Lower leg skin (tissue), 3 donors: ENCODE data around the gene S100A2.

Experiments
- POLR2A ChIP-seq, 2 donors: fragments of 450-650 bp; IDR thresholded peaks; one replicate each; pipeline ENCODE4 v1.6.1; 2016 to 2017; ENCODE audit warnings: antibody characterized with exemption in 2 of 2, mild to moderate bottlenecking in 1 of 2, moderate library complexity in 1 of 2
- TF ChIP-seq, protein P1 (sequence below), 3 donors: fragments of 450-650 bp; IDR thresholded peaks; one replicate each; pipeline ENCODE4 v1.5.1; 2016; ENCODE audit warnings: antibody characterized with exemption in 3 of 3, mild to moderate bottlenecking in 3 of 3, moderate library complexity in 2 of 3

DNA sequence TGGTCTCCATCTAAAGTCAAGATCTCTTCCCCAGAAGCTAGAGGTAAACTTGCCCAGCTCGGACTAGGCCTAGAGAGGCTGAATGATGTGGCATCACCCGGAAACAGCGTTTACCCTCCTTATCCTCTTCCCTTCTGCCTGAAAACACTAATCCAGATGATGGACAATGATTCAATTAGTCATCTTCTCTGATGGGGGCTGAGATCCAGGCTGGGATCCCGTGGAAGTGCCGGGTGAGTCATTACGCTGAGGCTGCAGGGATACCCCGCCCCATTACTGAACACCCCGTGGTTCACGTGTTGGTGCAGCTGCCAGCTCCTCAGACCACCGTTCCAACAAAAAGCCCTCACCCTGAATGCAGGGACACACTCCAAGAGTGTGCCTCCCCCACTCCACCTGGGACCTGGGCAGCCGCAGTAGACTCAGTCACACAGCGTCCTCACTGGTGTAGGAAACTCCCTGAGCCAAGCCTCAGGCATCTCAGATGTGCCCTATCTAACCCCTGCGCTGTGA lies 31.9 kb downstream of the S100A2 start:
- TF ChIP-seq POLR2A (IDR thresholded peaks at IDR 0.05) = no peak
- TF ChIP-seq, protein P1, sequence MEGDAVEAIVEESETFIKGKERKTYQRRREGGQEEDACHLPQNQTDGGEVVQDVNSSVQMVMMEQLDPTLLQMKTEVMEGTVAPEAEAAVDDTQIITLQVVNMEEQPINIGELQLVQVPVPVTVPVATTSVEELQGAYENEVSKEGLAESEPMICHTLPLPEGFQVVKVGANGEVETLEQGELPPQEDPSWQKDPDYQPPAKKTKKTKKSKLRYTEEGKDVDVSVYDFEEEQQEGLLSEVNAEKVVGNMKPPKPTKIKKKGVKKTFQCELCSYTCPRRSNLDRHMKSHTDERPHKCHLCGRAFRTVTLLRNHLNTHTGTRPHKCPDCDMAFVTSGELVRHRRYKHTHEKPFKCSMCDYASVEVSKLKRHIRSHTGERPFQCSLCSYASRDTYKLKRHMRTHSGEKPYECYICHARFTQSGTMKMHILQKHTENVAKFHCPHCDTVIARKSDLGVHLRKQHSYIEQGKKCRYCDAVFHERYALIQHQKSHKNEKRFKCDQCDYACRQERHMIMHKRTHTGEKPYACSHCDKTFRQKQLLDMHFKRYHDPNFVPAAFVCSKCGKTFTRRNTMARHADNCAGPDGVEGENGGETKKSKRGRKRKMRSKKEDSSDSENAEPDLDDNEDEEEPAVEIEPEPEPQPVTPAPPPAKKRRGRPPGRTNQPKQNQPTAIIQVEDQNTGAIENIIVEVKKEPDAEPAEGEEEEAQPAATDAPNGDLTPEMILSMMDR (IDR thresholded peaks at IDR 0.05) = no peak
